NT2/D1 (cell line): ENCODE measurements around the gene METTL17.

Experiments
- SUZ12 ChIP-seq: IDR thresholded peaks from 2 replicates; pipeline ENCODE4 v1.6.1; 2011; ENCODE audit not compliant: insufficient read length, insufficient read depth; ENCODE audit errors: extremely low read depth
- YY1 ChIP-seq: IDR thresholded peaks from 2 replicates; pipeline ENCODE4 v1.6.1; 2011; ENCODE audit not compliant: insufficient read length, insufficient read depth
- ZNF274 ChIP-seq: IDR thresholded peaks from 2 replicates; pipeline ENCODE4 v1.6.1; 2011; ENCODE audit warnings: mild to moderate bottlenecking, low read depth, low read length

DNA sequence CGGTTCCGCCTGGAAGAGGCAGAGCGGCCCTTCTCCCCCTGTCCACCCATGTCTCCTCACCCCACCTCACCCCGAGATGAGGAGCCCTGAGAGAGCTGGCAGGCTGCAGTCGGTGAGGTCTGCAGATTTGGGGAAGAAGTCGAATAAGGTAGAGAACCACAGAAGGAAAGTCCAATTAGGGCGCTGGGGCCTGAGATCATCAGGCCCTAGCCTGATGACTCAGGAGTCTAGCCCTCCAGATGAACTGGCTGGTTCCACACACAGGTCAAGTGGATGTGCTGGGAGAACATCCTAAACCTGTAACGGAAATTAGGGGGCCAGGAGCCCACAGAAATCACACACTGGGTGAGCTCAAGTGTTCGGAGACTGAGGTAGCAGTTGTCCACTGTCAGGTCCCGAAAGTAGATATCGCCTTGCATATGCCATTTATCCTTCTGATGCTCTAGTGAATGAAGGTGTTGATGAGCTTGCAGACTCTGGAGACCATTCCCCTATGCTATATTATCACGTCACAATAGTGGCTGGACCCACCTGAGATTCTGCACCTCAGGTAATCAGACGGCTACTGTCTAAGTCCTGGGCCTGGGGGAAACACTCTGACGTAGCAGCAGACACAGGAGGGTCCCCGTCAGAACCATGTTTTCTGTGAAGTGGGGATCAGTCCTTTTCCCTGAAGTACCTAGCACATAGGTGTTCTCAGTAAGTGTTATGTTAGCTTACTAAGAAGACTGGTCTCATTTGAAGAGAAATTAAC lies 886 bp upstream of the METTL17 start:
- TF ChIP-seq YY1 (no peak), ZNF274 (no peak), SUZ12 (no peak)
